DND-41 (cell line): ENCODE results near the gene TSPEAR.

ENCODE experiments used
- EZH2 ChIP-seq: IDR thresholded peaks from 3 replicates; pipeline ENCODE4 v1.6.1; 2012; ENCODE audit warnings: borderline replicate concordance, low read depth, mild to moderate bottlenecking, moderate library complexity, low read length, inconsistent platforms; ENCODE audit not compliant: severe bottlenecking
- TF ChIP-seq, protein P1 (sequence below): IDR thresholded peaks from 2 replicates; pipeline ENCODE4 v1.5.1; 2012; ENCODE audit warnings: borderline replicate concordance, low read length, moderate library complexity, mild to moderate bottlenecking; ENCODE audit not compliant: poor library complexity, severe bottlenecking; ENCODE audit errors: extremely low read depth

DNA sequence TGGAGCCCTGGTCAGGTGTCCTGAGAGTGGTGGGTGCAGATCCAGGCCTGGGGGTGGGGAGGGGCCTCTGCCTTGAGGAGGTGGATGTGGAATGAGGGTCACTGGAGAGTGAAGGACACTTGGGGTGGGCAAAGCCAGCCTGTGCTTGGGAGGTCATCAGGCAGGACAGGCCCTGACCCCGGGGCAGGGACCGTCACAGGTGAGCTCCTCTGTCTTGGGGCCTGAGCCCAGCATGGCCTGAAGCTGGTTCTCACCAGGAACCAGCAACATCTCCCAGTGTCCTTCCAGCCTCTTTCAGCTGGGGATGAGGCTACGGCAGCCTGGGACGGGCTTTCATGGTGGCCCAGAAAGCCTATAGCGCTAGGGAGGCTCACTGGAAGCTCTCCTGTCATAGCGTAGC, 159.2 kb downstream of the TSPEAR start:
- TF ChIP-seq, protein P1, sequence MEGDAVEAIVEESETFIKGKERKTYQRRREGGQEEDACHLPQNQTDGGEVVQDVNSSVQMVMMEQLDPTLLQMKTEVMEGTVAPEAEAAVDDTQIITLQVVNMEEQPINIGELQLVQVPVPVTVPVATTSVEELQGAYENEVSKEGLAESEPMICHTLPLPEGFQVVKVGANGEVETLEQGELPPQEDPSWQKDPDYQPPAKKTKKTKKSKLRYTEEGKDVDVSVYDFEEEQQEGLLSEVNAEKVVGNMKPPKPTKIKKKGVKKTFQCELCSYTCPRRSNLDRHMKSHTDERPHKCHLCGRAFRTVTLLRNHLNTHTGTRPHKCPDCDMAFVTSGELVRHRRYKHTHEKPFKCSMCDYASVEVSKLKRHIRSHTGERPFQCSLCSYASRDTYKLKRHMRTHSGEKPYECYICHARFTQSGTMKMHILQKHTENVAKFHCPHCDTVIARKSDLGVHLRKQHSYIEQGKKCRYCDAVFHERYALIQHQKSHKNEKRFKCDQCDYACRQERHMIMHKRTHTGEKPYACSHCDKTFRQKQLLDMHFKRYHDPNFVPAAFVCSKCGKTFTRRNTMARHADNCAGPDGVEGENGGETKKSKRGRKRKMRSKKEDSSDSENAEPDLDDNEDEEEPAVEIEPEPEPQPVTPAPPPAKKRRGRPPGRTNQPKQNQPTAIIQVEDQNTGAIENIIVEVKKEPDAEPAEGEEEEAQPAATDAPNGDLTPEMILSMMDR: no peak
- TF ChIP-seq EZH2: no peak
